NCI-H460 (cell line): ENCODE results near the gene RXFP1. TPM values are rescaled to one million over a fixed set of nuclear protein-coding genes. Genes with fewer than 3 reads are reported as not detected.

Experiments
- DNase-seq: peaks from one replicate; pipeline ENCODE4 v3.0.0-alpha.2; 2016; ENCODE audit warnings: low read depth; ENCODE audit errors: extremely low read depth
- small RNA-seq, 2 experiments: library from RNA; depleted of rRNA; stranded (forward); fragments of <200 nt; gene quantifications; one replicate each; pipeline ENCODE3, GENCODE V24; 2014
- total RNA-seq: library from RNA; depleted of rRNA; stranded (reverse); fragments of >200 nt; shearing (Covaris generic); gene quantifications from 2 replicates; pipeline ENCODE4 v1.2.3, GENCODE V29; 2014; rRNA removed

Gene RXFP1
- total RNA-seq, 1 experiment from 2014 or later, result not detected

DNA sequence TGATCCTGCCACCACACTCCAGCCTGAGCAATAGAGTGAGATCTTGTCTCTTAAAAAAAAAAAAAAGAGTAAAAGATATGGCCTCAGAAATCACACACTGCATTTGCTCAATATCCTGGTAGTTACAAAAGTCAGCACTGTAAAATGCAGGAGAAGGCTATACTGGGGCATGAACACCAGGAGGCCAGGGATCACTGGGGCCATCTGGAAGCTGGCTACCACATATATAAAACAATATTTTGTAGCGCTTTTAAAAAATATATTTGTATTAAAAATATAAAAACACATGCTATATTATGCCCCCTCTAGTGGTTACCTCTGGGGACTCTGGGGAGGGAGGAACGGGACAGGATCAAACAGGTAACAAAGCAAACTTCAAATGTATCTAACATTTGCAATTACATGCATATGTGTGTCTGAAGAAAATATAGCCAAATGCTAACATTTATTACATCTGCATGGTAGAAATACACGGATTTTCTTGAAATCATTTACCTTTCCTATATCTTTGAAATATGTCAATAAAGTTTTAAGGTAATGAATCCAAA lies 146.0 kb downstream of the RXFP1 start:
- no peak for DNase-seq

GRCh38 chr4:158669310-158669709 lies 147.6 kb downstream of the RXFP1 start:
- no peak for DNase-seq

DNA sequence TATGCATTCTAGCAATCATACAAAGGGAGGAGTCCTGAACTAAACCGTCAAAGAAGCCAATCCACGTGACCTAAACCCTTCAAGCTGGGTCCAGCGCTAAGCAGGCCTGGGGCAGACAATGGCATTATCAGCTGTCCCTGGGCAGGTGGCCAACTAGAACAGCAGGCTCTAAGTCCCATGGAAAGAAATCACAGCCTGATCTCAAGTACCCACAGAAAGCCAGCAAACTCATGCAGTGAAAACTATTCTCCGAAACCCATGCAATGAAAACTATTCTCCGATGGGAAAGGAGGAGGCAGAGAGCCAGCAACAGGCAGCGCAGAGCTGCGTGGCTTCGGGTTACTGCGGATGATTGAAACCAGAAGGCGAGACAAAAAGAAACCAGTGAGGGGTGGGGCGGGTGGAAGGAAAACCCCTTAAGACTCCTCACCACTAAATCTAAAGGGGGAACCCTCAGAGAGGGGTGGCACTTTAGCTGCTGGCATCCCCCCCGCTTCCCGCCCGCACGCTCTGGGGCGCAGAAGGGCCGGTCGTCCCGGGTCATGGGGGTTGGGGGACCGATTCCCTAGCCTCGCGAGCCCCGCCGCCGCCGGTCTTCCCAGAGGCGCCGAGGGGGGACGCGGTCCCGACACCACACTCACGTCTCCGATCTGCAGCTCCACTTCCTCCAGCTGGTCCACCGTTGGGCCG lies 149.4 kb downstream of the RXFP1 start:
- peak; percentile 25 for DNase-seq

GRCh38 chr4:158671665-158671914 lies 149.9 kb downstream of the RXFP1 start, which contains the start of gene C4orf46:
TSS of gene C4orf46 (minus strand) at chr4:158671887. CDS start at chr4:158671801, 86 bp downstream.
- no peak for DNase-seq

GRCh38 chr4:158671915-158672806 lies 150.5 kb downstream of the RXFP1 start, which contains the start of gene ETFDH:
TSS of gene ETFDH (plus strand) at chr4:158672296. CDS start at chr4:158672457, 161 bp downstream.
- peak; percentile 97 for DNase-seq

- DNase-seq, result no peak
Observed at GRCh38 chr4:158673633-158674032, 152.0 kb downstream of the RXFP1 start.

DNA sequence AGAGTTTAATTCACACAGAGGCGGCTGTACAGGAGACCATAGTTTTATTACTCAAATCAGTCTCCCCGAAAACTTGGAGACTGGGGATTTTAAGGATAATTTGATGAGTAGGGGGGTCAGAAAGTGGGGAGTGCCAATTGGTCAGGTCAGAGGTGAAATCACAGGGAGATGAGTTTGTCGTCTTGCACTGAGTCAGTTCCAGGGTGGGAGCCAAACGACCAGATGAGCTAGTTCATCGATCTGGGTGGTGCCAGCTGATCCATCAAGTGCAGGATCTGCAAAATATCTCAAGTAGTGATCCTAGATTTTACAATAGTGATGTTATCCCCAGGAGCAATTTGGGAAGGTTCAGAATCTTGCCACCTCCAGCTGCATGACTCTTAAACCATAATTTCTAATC lies 154.4 kb downstream of the RXFP1 start:
- DNase-seq, result no peak

GRCh38 chr4:158678767-158679166 lies 157.1 kb downstream of the RXFP1 start:
- no peak for DNase-seq

DNA sequence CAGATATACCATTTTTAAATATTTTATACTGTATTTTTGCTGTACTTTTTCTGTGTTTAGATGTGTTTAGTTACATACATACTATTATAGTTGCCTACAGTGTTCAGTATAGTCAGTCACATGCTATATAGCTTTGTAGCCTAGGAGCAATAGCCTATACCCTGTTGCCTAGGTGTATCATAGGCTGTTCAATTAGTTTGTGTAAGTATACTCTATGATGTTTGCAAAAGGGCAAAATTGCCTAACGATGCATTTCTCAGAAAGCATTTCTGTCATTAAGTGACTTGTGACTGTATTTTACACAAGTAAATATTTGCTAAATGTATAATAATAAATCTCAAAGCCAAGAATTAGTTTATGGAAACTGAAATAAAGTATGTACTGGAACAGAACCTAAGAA lies 159.9 kb downstream of the RXFP1 start:
- DNase-seq, result no peak

GRCh38 chr4:158682066-158682465 lies 160.4 kb downstream of the RXFP1 start:
- DNase-seq, result no peak

DNA sequence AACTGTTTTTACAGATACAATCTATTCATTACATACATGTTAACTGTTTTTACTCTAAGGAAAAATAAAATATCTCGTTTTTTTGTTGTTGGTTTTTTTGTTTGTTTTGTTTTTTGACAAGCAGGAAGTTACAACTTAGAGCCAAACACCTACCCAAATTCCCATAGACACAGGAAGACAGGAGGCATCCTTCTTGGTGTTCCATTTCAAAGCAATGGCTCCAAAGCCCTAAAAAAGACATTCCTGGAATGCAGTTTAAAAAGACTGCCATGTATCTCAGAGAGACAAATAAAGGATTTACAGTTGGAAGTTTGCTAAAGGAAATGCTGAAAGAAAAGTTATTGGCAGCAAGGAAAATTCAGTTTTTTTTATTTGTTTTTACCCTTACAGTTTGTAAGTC lies 167.1 kb downstream of the RXFP1 start:
- DNase-seq, result no peak

Small RNA genes within 50 kb of the gene (small RNA-seq; reads per million reads assigned to genes)
- 0 to 0.12 reads per million in 2 experiments for gene RF00012

Other genes starting within 250 kb of the RXFP1 start
- gene C4orf46, start 150.0 kb downstream of the RXFP1 start, total RNA-seq, result 18.5 and 22.4 TPM in 2 replicates
- gene ETFDH, start 150.4 kb downstream of the RXFP1 start, total RNA-seq, result 35.3 and 38.9 TPM in 2 replicates
- 35.2 and 40.8 TPM in 2 replicates for gene PPID, start 201.5 kb downstream of the RXFP1 start, total RNA-seq
- gene FNIP2, start 247.1 kb downstream of the RXFP1 start, total RNA-seq, result 2.2 and 3.7 TPM in 2 replicates